GM10248 (cell line): Measurements from ENCODE around the gene HMOX1.

Experiments
- CTCF ChIA-PET: fragments of 300-600 bp; sonication (Branson Sonifier 250); formaldehyde crosslinking; extraction: SDS; loops from one replicate; lab custom pipeline; 2021; ENCODE audit warnings: antibody characterized with exemption; lab: Yijun Ruan, JAX
- POLR2A ChIA-PET: fragments of 350-650 bp; sonication (Branson Sonifier 250); formaldehyde crosslinking; extraction: SDS; loops from one replicate; lab custom pipeline; 2020; ENCODE audit warnings: antibody characterized with exemption; lab: Yijun Ruan, JAX
- DNase-seq: peaks from one replicate; pipeline ENCODE4 v3.0.0; 2012; ENCODE audit errors: extremely low spot score
- CTCF ChIP-seq: IDR thresholded peaks from 2 replicates; pipeline ENCODE4 v1.5.1; 2012; ENCODE audit warnings: mild to moderate bottlenecking, low read depth; ENCODE audit errors: extremely low read depth, missing control alignments, control extremely low read depth

Gene HMOX1

GRCh38 chr22:35367331-35367886 is 13.5 kb upstream of the HMOX1 start:
- no peak for TF ChIP-seq CTCF
- ChIA-PET CTCF (interaction anchor here (1.3 to 2.1 kb wide), 4 partner anchors 8 to 216 kb away, joined by 3 to 6 read pairs (median 4); no protein-coding TSS in a partner anchor), POLR2A (no interaction called here)
- no peak for DNase-seq

- ChIA-PET POLR2A (no interaction called here), CTCF (interaction anchor here (1.3 to 2.1 kb wide), 4 partner anchors 9 to 215 kb away, joined by 3 to 6 read pairs (median 4); no protein-coding TSS in a partner anchor)
- TF ChIP-seq CTCF: no peak
- no peak for DNase-seq
Observed at GRCh38 chr22:35368386-35368785, 12.5 kb upstream of the HMOX1 start.

GRCh38 chr22:35369996-35370395 is 10.9 kb upstream of the HMOX1 start:
- DNase-seq: no peak
- CTCF ChIA-PET: interaction anchor here (1.1 to 1.7 kb wide), 4 partner anchors 11 to 213 kb away, joined by 3 to 4 read pairs (median 3); partner anchors contain the start of gene TOM1
- TF ChIP-seq CTCF: no peak
- POLR2A ChIA-PET: no interaction called here

GRCh38 chr22:35373781-35374180 is 7.1 kb upstream of the HMOX1 start:
- no peak for TF ChIP-seq CTCF
- ChIA-PET CTCF (interaction anchor here (1.0 kb wide), 1 partner anchor 25 kb away, joined by 3 read pairs; no protein-coding TSS in a partner anchor), POLR2A (no interaction called here)
- DNase-seq: no peak

- ChIA-PET CTCF (interaction anchor here (0.7 to 2.9 kb wide), 5 partner anchors 11 to 56 kb away, joined by 3 to 10 read pairs (median 4); no protein-coding TSS in a partner anchor), POLR2A (no interaction called here)
- no peak for DNase-seq
- TF ChIP-seq CTCF: no peak
Observed at GRCh38 chr22:35375031-35375430, 5.9 kb upstream of the HMOX1 start.

GRCh38 chr22:35375526-35375925 is 5.4 kb upstream of the HMOX1 start:
- TF ChIP-seq CTCF: no peak
- ChIA-PET POLR2A (no interaction called here), CTCF (interaction anchor here (0.7 to 2.9 kb wide), 5 partner anchors 10 to 55 kb away, joined by 3 to 10 read pairs (median 3); no protein-coding TSS in a partner anchor)
- no peak for DNase-seq
